Urinary bladder (tissue), 4 donors: ENCODE results near the gene LRRC3C. TPM values are rescaled to one million over a fixed set of nuclear protein-coding genes. Genes with fewer than 3 reads are reported as not detected.

Experiments used
- DNase-seq: peaks from one replicate; pipeline ENCODE4 v3.0.0-alpha.2; 2015; ENCODE audit errors: extremely low spot score
- H3K27ac ChIP-seq: one replicate; pipeline ENCODE4 v1.5.1; 2013; ENCODE audit warnings: low read depth, mild to moderate bottlenecking, moderate library complexity
- H3K36me3 ChIP-seq: one replicate; pipeline ENCODE4 v1.6.1; 2013; ENCODE audit warnings: mild to moderate bottlenecking, moderate library complexity; ENCODE audit not compliant: insufficient read depth
- H3K4me1 ChIP-seq: one replicate; pipeline ENCODE4 v1.6.1; 2013; ENCODE audit warnings: mild to moderate bottlenecking, moderate library complexity; ENCODE audit not compliant: insufficient read depth
- H3K4me3 ChIP-seq: one replicate; pipeline ENCODE4 v1.5.1; 2013; ENCODE audit warnings: low read depth, low read length
- WGBS: extraction: QIAGEN DNeasy Blood & Tissue Kit; methylation state at CpG from one replicate; pipeline ENCODE4 v1.1.7; 2013; 5-methylcytosine and 5-hydroxymethylcytosine counted together
- polyA plus RNA-seq: library from polyadenylated mRNA; stranded (reverse); fragments of 200-250 nt; gene quantifications from one replicate; pipeline ENCODE4 v1.2.3, GENCODE V29; 2013
- total RNA-seq: library from RNA; depleted of rRNA; stranded (reverse); fragments of >200 nt; gene quantifications from one replicate; pipeline ENCODE4 v1.2.3, GENCODE V29; 2014
- donor health status: healthy with polysubstance abuse.
- donor health status: healthy.

Gene LRRC3C
- total and polyA plus RNA-seq, 2 donors: not detected

DNA sequence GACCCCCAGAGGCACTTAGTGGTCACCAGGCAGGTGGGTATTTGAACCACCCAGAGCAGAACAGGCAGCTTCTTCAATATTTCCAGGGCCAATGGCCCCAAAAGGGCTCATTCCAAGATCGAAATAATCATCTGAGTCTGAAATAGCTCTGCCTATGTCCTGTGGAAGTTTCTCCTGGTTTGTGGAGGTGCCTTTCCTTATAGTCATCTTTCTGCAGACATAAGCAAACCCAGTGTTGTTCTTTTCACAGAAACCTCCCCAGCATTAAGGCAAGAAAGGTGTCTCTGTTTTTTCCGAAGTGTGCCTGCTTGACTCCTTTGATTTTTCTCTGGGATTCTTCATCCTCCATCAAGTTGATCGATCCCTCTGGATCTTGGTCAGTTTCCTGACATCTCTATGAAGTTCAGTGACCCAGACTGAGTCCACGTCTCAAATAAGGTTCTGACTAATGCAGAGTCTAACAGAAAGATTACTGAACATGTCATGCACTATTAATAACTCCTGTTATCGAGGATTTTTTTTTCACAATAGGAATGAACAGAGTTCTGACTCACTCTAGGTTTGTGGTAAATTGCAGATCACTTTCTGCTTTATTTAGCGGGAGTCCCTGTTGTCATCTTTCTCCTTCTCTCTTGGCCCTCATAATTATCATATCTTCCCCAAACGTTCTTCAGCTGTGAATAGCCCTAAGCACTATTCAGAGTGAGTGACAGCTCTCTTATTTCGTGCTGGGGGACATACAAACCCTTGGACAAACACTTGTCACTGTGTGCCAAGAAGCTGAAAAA, 1.5 kb downstream of the LRRC3C start:
- whole genome bisulfite sequencing: 58% methylated on average over 8 of the region's 8 CpGs
- no peak for DNase-seq
- H3K36me3 ChIP-seq: no peaks in the 10 kb centered on the region
- H3K4me3 ChIP-seq: no peak overlapping the region
- no peak overlapping the region for H3K27ac ChIP-seq
- H3K4me1 ChIP-seq: peaks cover 4% of the 10 kb centered on the region

- DNase-seq: no peak
- no peaks in the 10 kb centered on the region for H3K36me3 ChIP-seq
- peaks cover 4% of the 10 kb centered on the region for H3K4me1 ChIP-seq
- WGBS: 92% methylated on average over 5 of the region's 5 CpGs
- no peak overlapping the region for H3K27ac ChIP-seq
- H3K4me3 ChIP-seq: no peak overlapping the region
Observed at GRCh38 chr17:39929646-39930407, 2.3 kb downstream of the LRRC3C start.

DNA sequence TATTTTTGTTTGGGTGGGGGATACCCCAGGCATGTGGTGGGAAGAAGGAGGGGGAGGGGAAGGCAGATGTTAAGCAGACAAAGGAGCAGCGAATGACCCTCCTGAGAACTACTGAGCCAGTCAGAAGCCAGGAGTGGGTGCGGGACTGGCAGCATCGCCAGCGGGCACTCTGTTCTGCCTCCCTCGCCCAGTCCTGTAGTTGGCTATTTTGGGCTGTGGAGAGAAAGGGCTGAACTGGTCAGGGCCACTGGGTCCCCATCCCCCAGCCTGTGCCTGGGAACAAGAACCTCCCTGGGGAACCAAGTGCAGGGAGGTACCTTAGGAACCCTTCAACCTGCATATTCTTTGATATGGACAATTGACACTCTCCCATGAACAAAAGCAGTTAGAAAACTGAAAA, 6.4 kb downstream of the LRRC3C start:
- no peak overlapping the region for H3K4me3 ChIP-seq
- WGBS: 81% methylated on average over 5 of the region's 5 CpGs
- no peak overlapping the region for H3K27ac ChIP-seq
- no peaks in the 10 kb centered on the region for H3K36me3 ChIP-seq
- DNase-seq: no peak
- no peaks in the 10 kb centered on the region for H3K4me1 ChIP-seq

DNA sequence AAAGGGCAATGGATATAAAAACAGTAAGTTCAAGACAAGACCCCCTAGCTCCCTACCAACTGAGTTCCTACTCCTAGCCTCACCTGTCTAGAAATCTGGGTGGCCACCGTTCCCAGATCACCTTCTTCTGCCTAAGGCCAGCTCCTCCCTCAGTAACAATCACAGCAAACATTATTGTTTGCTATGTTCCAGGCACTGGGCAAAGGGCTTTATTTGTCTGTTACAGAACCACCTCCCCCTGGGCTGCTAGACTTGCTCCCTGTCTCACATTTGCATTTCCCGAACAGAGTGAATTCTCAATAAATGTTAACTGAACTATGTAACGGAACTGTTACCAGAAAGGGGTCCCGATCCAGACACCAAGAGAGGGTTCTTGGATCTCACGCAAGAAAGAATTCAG, 6.8 kb downstream of the LRRC3C start:
- H3K36me3 ChIP-seq: no peaks in the 10 kb centered on the region
- 76% methylated on average over 5 of the region's 5 CpGs for WGBS
- no peak overlapping the region for H3K27ac ChIP-seq
- H3K4me1 ChIP-seq: no peaks in the 10 kb centered on the region
- no peak overlapping the region for H3K4me3 ChIP-seq
- no peak for DNase-seq

GRCh38 chr17:39935909-39936308, 8.4 kb downstream of the LRRC3C start:
- H3K36me3 ChIP-seq: no peaks in the 10 kb centered on the region
- H3K27ac ChIP-seq: no peak overlapping the region
- WGBS: 56% methylated on average over 3 of the region's 3 CpGs
- no peaks in the 10 kb centered on the region for H3K4me1 ChIP-seq
- no peak overlapping the region for H3K4me3 ChIP-seq
- DNase-seq: no peak

DNA sequence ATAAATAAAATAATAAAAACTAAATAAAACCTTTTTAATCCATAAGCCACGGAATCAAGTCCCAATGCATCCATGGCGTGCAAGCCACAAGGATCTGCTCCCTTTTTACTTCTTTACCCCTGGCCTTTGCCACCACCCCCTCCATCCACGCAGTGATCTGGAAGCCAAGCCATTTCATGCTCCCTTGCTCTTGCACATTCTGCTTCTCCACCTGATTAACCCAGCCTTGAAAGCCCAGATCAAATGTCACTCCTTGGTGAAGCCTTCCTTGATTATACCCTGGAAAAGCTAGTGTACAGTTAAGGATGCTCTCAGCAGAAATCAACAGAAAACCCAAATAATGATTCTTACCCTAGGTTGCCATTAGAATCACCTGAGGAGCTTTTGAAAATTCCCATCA, 9.9 kb downstream of the LRRC3C start:
- no peak for DNase-seq
- Histone ChIP-seq H3K27ac (no peak overlapping the region), H3K4me3 (no peak overlapping the region), H3K36me3 (no peaks in the 10 kb centered on the region), H3K4me1 (no peaks in the 10 kb centered on the region)
- WGBS: 89% methylated on average over 3 of the region's 3 CpGs

DNA sequence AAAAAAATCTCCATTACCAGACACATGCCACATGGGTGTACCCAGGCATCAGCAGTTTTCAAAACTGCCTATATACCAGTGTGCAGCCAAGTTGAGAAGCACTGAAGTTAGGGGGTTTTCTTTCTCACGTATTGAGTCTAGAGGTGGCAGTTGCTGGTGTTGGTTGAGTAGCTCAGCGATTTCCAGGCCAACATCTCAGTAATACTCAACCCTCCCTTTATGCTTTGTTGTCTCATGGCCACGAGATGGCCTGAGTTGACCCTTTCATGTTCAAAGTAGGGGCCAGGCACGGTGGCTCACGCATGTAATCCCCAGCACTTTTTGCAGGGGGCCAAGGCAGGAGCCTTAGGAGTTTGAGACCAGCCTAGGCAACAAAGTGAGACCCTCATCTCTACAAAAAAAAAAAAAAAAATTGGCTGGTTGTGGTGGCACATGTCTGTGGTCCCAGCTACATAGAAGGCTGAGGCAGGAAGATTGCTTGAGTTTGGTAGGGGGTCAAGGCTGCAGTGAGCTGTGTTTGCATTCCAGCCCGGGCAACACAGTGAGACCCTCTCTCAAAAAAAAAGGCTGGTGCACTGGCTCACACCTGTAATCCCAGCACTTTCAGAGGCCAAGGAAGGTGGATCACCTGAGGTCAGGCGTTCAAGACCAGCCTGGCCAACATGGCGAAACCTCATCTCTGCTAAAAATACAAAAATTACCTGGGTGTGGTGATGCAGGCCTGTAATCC, 10.8 kb downstream of the LRRC3C start:
- Histone ChIP-seq H3K27ac (no peak overlapping the region), H3K36me3 (no peaks in the 10 kb centered on the region), H3K4me1 (no peaks in the 10 kb centered on the region), H3K4me3 (no peak overlapping the region)
- WGBS: 75% methylated on average over 8 of the region's 8 CpGs
- DNase-seq: no peak

DNA sequence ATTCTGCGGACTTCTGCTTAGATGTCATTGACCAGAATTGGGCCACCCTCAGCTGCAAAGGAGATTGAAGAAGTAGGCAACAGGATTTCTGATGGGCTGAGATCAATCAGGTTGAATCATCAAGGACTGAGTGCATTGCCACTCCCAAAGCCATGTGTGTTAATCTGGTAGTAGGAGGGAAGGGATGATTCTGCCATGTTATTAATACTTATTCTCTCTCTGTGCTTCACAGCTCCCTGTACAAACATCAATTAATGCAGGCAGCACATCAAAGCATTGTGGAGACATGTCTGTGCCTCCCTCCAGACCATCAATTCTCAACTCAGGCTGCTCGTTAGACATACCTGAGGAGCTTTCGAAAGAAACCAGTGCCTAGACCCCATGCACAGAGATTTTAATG, 11.6 kb downstream of the LRRC3C start:
- no peaks in the 10 kb centered on the region for H3K36me3 ChIP-seq
- no peak overlapping the region for H3K4me3 ChIP-seq
- no peaks in the 10 kb centered on the region for H3K4me1 ChIP-seq
- 73% methylated on average over 3 of the region's 3 CpGs for WGBS
- H3K27ac ChIP-seq: no peak overlapping the region
- no peak for DNase-seq

DNA sequence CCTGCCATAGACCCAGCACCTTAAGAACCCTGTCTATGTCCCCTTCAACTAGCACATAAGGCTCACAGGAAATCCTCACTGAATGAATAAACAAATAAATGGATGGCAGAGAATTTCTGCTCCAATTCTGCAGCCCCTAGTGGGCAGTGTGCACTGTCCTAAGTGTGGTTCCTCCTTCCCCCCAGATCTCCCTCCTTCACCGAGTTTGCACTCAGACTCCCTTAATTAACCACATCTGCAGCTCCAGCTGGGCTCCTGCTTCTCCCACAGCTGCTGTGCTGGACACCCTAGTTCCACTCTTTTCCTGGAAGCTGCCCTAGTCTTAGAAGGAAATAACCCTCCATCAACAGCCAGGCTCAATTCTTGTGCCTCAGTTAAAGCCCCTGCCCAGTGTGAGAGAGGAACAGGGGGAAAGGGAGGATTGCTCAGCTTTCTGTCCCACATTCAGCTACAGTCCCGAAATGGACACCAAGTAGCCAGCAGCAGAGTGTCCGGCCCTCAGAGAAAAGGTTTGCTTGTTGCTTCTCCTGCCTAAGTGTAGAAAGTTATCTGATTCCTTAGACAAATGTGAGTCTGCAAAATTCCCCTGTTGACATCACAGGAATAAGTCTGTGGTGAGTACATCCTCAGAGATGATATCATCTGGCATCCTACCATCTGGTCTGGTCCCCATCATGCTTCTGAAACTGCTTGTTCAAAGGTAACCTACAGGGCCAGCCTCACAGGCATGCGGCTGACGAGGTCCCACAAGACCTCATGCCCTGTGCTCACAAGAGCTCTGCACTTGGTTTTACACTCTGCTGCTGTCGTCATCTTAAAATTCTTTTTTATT, 12.3 kb downstream of the LRRC3C start:
- Histone ChIP-seq H3K4me1 (no peaks in the 10 kb centered on the region), H3K27ac (no peak overlapping the region), H3K4me3 (no peak overlapping the region), H3K36me3 (no peaks in the 10 kb centered on the region)
- no peak for DNase-seq
- 40% methylated on average over 6 of the region's 6 CpGs for WGBS

DNA sequence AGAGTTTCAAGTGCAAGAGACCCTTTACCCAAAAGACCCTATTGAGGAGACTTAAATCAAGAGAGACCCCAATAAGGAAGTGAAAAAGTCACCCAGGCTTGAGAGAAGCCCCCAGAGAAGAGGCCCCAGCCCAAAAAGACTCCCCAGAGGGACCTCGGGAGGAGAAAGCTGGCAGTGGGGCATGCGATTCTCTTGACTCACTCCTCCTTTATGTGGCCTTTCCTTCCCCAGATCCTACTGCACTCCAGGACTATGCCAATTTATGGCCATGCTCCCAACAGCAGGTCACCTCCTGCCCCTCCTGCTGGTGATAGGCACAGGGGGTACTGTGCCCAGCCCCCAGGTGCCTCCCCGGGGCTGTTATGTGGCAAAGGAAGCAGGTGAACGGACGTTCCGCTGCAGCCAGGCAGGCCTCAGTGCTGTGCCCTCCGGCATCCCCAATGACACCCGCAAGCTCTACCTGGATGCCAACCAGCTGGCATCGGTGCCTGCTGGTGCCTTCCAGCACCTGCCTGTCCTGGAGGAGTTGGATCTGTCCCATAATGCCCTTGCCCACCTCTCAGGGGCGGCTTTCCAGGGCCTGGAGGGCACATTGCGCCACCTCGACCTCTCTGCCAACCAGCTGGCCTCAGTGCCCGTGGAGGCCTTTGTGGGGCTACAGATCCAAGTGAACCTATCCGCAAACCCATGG, 16.3 kb downstream of the LRRC3C start:
- Histone ChIP-seq H3K27ac (no peak overlapping the region), H3K4me3 (no peak overlapping the region), H3K4me1 (no peaks in the 10 kb centered on the region), H3K36me3 (no peaks in the 10 kb centered on the region)
- DNase-seq: no peak
- 86% methylated on average over 14 of the region's 14 CpGs for WGBS

GRCh38 chr17:39944393-39944711, 16.8 kb downstream of the LRRC3C start:
- Histone ChIP-seq H3K36me3 (no peaks in the 10 kb centered on the region), H3K27ac (no peak overlapping the region), H3K4me3 (no peak overlapping the region), H3K4me1 (no peaks in the 10 kb centered on the region)
- WGBS: 84% methylated on average over 16 of the region's 16 CpGs
- DNase-seq: no peak

DNA sequence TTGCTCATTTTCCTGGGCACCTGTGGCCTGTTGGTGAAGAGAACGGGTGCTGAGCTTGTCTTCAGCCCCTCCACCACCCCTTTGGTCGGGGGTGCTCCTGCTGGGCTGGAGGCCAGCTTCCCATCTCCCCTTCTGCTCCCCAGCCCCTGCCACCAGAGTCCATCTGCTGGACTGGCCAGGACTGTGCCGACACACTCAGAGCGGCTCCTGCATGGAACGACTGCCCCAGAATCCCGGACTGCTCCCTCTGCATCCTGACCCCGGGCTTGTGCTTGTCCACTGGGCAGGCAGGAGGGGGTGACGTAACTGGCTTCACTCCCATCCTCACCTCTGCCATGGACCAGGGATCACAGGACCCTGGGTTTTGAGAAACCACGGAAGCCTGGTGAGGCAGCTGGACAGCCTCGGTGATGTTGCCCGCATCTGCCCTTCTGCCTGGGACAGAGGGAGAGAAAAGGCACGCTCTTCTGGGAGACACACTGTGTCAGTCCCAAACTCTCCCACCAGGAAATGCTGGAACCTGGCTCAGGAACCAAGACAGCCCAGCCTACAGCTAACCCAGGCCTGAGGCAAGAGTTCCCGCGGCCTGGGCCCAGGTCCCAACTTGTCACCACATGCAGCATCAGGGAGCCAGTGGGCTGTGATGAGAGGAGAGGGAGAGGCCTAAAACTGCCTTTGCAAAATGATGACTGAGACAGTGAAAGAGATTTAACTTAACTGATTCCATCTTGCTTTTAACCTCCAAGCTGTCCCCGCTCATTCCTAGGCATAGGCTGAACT, 19.2 kb downstream of the LRRC3C start:
- Histone ChIP-seq H3K27ac (no peak overlapping the region), H3K4me3 (no peak overlapping the region)

More for the DNA sequence above, 19.2 kb downstream of the LRRC3C start:
- no peak for DNase-seq
- Histone ChIP-seq H3K4me1 (no peaks in the 10 kb centered on the region), H3K36me3 (no peaks in the 10 kb centered on the region)
- WGBS: 76% methylated on average over 15 of the region's 15 CpGs
